ENCODE results near the gene CCND2. TPM values are rescaled to one million over a fixed set of nuclear protein-coding genes. Genes with fewer than 3 reads are reported as not detected.

CCND2 gene
- total RNA-seq, 1 donor from 2014 or later, result 186 TPM

GRCh38 chr12:4266990-4267389 lies 6.6 kb upstream of the CCND2 start:
- no peak for DNase-seq (ENCODE audit: low read depth, low spot score)
- H3K4me3 Mint-ChIP-seq, result peak overlapping the region; percentile 24
- H3K4me1 Mint-ChIP-seq, result peaks cover 21% of the 10 kb centered on the region
- no peaks in the 10 kb centered on the region for H3K9me3 Mint-ChIP-seq
- no peaks in the 10 kb centered on the region for H3K36me3 Mint-ChIP-seq (ENCODE audit: low read depth)
- TF ChIP-seq, protein P1, sequence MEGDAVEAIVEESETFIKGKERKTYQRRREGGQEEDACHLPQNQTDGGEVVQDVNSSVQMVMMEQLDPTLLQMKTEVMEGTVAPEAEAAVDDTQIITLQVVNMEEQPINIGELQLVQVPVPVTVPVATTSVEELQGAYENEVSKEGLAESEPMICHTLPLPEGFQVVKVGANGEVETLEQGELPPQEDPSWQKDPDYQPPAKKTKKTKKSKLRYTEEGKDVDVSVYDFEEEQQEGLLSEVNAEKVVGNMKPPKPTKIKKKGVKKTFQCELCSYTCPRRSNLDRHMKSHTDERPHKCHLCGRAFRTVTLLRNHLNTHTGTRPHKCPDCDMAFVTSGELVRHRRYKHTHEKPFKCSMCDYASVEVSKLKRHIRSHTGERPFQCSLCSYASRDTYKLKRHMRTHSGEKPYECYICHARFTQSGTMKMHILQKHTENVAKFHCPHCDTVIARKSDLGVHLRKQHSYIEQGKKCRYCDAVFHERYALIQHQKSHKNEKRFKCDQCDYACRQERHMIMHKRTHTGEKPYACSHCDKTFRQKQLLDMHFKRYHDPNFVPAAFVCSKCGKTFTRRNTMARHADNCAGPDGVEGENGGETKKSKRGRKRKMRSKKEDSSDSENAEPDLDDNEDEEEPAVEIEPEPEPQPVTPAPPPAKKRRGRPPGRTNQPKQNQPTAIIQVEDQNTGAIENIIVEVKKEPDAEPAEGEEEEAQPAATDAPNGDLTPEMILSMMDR (conservative IDR thresholded peaks at IDR 0.05), result no peak
- H3K27me3 Mint-ChIP-seq (ENCODE audit: low read depth), result peaks cover 77% of the 10 kb centered on the region
- no peak overlapping the region for H3K27ac Mint-ChIP-seq (ENCODE audit: unreplicated experiment)

DNA sequence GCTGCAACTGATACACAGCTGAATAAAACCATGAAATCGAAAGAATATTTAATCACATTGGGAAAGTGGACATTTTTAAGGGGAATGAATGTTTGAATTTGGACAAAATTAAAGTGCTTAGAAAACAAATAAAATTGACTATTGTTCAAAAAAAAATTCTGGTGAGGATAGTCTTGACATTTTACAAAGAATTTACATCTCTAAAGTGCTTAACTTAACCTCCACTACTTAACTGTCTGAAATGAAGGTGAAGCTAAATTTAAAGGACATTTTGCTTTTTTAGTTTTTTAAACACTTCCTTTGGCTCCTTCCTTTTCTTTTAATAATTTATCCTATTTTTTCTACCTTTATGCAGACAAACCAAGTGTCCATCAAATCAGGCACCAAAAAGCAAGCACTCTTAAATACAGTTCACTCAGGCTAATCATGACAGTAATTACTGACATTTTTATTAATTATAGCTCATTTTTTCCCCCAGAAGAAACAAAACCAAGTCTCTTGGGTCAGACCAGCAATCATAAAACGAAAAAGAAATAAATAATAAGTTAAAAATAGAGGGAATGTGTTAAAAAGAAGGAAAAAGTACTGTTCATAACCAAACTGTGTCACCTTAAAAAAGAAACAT lies 5.7 kb upstream of the CCND2 start:
- peaks cover 26% of the 10 kb centered on the region for H3K4me1 Mint-ChIP-seq
- TF ChIP-seq, protein P1 (conservative IDR thresholded peaks at IDR 0.05), result no peak
- peaks cover 73% of the 10 kb centered on the region for H3K27me3 Mint-ChIP-seq (ENCODE audit: low read depth)
- H3K9me3 Mint-ChIP-seq, result no peaks in the 10 kb centered on the region
- no peaks in the 10 kb centered on the region for H3K36me3 Mint-ChIP-seq (ENCODE audit: low read depth)
- H3K4me3 Mint-ChIP-seq, result peak overlapping the region; percentile 93
- no peak for DNase-seq (ENCODE audit: low read depth, low spot score)
- no peak overlapping the region for H3K27ac Mint-ChIP-seq (ENCODE audit: unreplicated experiment)

DNA sequence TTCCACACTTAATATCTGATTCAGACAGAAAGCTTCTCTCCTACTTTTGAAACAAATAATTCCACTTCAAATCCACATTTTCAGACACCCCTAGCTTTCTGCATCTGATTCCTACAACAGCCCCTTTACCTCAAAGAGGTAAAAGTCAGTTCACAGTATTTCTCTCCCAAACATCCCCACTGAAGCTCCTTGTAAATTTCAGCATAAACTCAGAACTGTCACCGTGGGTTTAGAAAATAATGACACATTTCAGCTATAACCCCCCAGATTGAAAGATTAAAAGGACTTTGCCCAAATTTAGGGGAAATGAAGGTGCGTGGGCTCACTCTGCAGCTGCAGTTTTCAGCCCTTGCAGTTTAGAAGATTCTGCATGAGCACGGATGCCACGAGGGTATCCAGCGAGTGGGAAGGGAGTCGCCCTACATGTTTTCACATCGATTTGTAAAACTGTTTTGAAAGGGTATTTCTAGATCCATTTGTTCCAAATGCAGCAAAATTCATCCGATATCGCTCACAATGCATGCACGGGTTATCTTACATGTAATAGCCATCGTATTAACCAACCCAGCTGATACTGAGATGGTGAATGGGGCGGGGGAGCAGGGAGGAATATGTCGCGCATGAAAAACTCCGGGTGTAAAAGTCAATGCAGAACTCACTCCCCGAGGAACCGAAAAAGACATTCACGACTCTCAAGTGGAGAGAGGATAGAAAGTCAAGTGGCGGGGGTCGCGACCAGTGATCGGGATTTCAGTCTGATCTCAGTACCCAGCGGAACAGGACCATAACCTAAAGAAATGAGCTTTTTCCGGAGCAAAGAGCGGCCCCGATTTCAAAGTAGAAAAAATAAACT lies 5.0 kb upstream of the CCND2 start:
- peaks cover 34% of the 10 kb centered on the region for H3K4me1 Mint-ChIP-seq
- no peak for DNase-seq (ENCODE audit: low read depth, low spot score)
- no peaks in the 10 kb centered on the region for H3K9me3 Mint-ChIP-seq
- TF ChIP-seq, protein P1 (conservative IDR thresholded peaks at IDR 0.05), result no peak
- H3K27ac Mint-ChIP-seq (ENCODE audit: unreplicated experiment), result peak overlapping the region; percentile 96
- peaks cover 72% of the 10 kb centered on the region for H3K27me3 Mint-ChIP-seq (ENCODE audit: low read depth)
- H3K36me3 Mint-ChIP-seq (ENCODE audit: low read depth), result no peaks in the 10 kb centered on the region
- H3K4me3 Mint-ChIP-seq, result peak overlapping the region; percentile 93

- peaks cover 34% of the 10 kb centered on the region for H3K4me1 Mint-ChIP-seq
- H3K4me3 Mint-ChIP-seq, result peak overlapping the region; percentile 93
- no peak overlapping the region for H3K27ac Mint-ChIP-seq (ENCODE audit: unreplicated experiment)
- DNase-seq (ENCODE audit: low read depth, low spot score), result peak; percentile 78
- H3K36me3 Mint-ChIP-seq (ENCODE audit: low read depth), result no peaks in the 10 kb centered on the region
- peaks cover 68% of the 10 kb centered on the region for H3K27me3 Mint-ChIP-seq (ENCODE audit: low read depth)
- TF ChIP-seq, protein P1 (conservative IDR thresholded peaks at IDR 0.05), result peak; percentile 48
- H3K9me3 Mint-ChIP-seq, result no peaks in the 10 kb centered on the region
Observed at GRCh38 chr12:4269279-4269991, 4.1 kb upstream of the CCND2 start.

GRCh38 chr12:4270016-4270830 lies 3.3 kb upstream of the CCND2 start:
- TF ChIP-seq, protein P1 (conservative IDR thresholded peaks at IDR 0.05), result no peak
- no peak overlapping the region for H3K27ac Mint-ChIP-seq (ENCODE audit: unreplicated experiment)
- peaks cover 34% of the 10 kb centered on the region for H3K4me1 Mint-ChIP-seq
- no peak for DNase-seq (ENCODE audit: low read depth, low spot score)
- peaks cover 60% of the 10 kb centered on the region for H3K27me3 Mint-ChIP-seq (ENCODE audit: low read depth)
- H3K9me3 Mint-ChIP-seq, result no peaks in the 10 kb centered on the region
- H3K4me3 Mint-ChIP-seq, result peak overlapping the region; percentile 89
- H3K36me3 Mint-ChIP-seq (ENCODE audit: low read depth), result no peaks in the 10 kb centered on the region
